GM18873 (cell line): ENCODE data around the gene YWHAB.
"Not testable (repeated sequence)": the region's sequence is repeated elsewhere in the genome, so short reads cannot be mapped to it uniquely, and the experiment has no call there.

Experiments
- ATAC-seq: cut with Tn5 transposase; IDR thresholded peaks from one replicate; pipeline ENCODE4 v1.9.1; 2021; ENCODE audit warnings: mild to moderate bottlenecking, moderate library complexity, moderate number of reproducible peaks; ENCODE audit not compliant: unreplicated experiment, low FRiP score

The YWHAB gene

GRCh38 chr20:44885392-44886265 is at the start of gene YWHAB:
TSS of gene YWHAB (plus strand) at chr20:44885705. CDS start at chr20:44901534, 15,829 bp downstream.
- ATAC-seq, result peak; percentile 72

- no peak for ATAC-seq
Measured at GRCh38 chr20:44836601-44837120, 48.8 kb upstream of the YWHAB start.

GRCh38 chr20:44837946-44838345 is 47.6 kb upstream of the YWHAB start:
- ATAC-seq, result no peak

- no peak for ATAC-seq
Measured at GRCh38 chr20:44838521-44838920, 47.0 kb upstream of the YWHAB start.

DNA sequence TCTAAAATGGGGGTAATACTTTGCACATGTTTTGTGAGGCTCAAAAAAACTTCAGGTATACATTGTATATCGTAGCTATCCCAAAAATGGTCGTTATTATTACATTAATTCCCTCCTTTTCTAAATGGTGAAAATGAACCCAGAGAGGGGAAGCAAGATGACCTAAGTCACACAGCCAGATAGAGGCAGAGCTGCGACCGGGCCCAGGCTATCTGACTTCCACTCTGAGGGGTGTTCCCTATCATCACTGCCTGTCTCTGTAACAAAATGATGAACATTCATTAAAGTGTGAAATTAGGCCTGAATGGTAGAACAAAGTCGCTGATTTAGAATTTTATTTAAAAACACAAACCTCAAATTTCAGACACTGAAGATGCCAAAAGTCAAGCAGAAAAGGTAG is 46.0 kb upstream of the YWHAB start:
- no peak for ATAC-seq

GRCh38 chr20:44840826-44841225 is 44.7 kb upstream of the YWHAB start:
- no peak for ATAC-seq

GRCh38 chr20:44841955-44842354 is 43.5 kb upstream of the YWHAB start:
- ATAC-seq, result no peak

- no peak for ATAC-seq
Measured at GRCh38 chr20:44843876-44844275, 41.6 kb upstream of the YWHAB start.

GRCh38 chr20:44848254-44849015 is 37.1 kb upstream of the YWHAB start:
- ATAC-seq, result no peak

GRCh38 chr20:44849703-44850102 is 35.8 kb upstream of the YWHAB start:
- no peak for ATAC-seq

- no peak for ATAC-seq
Measured at GRCh38 chr20:44850272-44850671, 35.2 kb upstream of the YWHAB start.

GRCh38 chr20:44850837-44851236 is 34.7 kb upstream of the YWHAB start:
- ATAC-seq, result no peak

DNA sequence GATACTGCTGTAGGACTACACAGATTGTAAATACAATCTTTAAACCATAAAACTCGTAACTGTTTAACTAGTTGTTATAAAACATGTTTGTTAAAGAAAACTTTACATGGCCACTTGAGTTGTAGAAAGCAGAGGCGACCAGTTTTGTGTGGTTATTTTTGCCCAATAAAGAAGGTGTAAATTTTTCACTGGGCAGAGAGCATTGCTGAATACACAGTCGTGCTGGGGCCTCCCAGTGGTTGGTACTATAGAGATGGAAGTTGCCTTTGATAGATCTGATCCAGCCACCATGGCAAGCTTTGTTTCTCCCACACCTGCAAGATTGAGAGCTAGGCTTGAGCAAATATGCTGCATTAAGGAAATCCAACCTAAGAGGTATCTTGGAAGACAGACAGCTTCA is 34.0 kb upstream of the YWHAB start:
- ATAC-seq, result no peak

DNA sequence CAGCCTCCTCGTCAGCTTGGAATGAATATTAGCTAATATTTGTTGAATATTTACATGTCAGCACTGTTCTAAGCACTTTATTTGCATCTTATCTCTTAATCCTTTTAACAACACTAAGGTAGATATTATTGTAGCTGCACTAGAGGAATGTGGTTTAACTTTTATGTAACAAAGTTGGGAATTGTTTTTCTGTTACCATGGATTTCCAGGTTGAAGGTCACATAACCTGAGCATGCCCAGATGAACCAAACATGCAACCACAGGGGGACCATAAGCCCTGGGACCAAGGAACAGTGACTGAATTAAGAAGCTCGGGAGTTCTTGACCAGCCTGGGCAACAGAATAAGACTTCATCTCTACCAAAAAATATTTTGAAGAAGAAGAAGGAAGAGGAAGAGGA is 29.1 kb upstream of the YWHAB start:
- no peak for ATAC-seq

DNA sequence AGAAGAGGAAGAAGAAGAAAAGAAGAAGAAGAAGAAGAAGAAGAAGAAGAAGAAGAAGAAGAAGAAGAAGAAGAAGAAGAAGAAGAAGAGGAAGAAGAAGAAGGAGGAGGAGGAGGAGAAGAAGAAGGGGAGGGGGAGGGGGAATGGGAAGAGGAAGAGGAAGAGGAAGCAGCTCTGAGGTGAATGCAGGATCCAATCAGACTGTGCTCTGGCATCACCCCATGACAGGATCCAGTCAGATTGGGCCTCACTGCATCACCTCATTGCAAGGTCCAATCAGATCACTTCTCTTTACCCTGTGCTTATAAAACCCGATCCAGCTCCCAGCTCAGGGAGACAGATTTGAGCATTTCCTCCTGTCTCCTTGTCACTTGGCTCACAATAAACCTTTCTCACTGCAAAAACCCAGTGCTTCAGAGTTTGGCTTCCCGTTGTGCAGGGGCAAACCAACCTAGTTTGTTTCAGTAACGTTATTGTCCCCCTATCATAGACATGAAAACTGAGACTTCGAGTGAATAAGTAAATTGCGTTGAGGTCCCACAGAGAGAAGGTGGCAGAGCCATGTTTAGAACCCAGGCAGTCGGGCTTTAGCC is 28.6 kb upstream of the YWHAB start:
- ATAC-seq, result no peak

DNA sequence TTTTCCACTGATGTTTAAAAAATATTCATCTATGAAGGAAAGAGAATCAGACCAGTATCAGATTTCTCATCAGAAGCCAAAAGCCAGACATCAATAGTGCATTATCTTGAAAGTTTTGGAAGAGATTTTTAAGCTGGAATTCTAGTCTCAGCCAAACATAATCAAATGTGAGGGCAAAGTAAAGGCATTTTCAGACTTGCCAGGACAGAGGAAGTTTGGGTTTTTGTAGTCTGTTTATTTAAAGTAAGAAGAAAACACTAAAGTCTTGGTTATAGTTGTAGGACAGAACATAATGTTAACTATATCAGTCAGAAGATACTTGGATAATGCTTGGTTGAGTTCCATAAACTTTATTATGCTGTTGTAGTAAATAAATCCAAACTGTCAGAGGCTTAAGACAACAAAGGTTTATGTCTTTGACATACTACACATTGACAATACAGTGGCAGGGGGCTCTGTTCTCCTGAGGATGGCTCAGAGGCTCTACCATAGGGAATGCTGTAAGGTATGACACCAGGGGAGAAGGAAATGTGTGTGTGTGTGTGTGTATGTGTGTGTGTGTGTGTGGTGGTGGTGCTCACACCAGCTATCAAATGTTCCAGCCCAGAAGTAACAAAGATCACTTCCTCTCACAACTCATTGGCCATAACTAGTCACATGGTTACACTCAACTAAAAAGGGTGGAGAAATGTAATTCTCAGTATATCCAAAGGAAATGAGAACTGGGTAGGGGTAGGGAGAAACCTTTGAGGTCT is 26.7 kb upstream of the YWHAB start:
- no peak for ATAC-seq

- ATAC-seq, result no peak
Measured at GRCh38 chr20:44861531-44862006, 23.9 kb upstream of the YWHAB start.

- ATAC-seq, result no peak
Measured at GRCh38 chr20:44862286-44862685, 23.2 kb upstream of the YWHAB start.

DNA sequence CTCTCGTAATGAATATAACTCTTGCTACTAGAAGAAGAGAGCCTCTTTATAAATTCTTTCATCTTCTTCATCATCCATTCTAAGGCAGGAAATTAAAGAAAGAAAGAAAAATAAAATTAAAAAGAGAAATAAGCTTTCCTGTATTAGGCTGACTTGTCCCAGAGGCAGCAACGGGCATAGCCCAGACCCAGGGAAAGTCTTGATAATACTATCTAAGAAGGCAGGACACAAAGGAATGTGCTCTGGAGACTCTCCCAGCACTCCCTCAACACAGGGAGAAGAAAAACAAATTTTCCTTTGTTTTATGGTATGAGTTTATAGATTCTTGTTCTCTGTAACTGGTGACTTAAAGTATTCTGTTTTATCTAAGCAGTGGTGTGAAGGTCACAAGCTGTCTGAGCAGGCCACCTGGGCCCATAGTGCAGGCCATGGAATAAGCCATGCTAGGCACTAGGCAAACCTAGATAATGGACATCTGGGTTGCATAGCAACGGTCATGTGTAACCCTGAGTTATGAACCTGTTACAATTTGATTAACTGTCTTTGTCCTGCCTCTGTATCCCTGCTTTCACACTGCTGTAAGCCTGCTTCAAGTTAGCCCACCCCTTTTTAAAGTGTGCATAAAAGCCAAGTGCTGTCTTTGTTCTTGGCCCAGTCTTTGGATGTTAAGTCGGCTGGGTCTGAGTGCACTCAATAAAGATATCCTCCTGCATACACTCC is 22.0 kb upstream of the YWHAB start:
- ATAC-seq, result not testable (repeated sequence)

DNA sequence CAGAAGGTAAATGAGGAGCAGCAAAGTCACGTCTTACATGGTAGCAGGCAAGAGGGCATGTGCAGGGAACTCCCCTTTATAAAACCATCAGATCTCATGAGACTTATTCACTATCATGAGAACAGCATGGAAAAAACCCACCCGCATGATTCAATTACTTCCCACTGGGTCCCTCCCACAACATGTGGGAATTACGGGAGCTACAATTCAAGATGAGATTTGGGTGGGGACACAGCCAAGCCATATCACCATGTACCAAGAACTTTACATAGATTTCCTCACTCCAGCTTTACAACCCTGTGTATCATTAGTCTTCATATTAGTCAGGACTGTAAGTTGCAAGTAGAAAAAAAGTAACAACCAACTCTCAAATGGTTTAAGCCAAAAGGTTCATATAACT is 21.0 kb upstream of the YWHAB start:
- not testable (repeated sequence) for ATAC-seq
